ENCODE data around the gene CAMTA1. TPM values are rescaled to one million over a fixed set of nuclear protein-coding genes. Genes with fewer than 3 reads are reported as not detected.

The CAMTA1 gene
- polyA plus RNA-seq, 3 donors from 2014 or later = 52.7 to 89.0 (median 71.0) TPM

DNA sequence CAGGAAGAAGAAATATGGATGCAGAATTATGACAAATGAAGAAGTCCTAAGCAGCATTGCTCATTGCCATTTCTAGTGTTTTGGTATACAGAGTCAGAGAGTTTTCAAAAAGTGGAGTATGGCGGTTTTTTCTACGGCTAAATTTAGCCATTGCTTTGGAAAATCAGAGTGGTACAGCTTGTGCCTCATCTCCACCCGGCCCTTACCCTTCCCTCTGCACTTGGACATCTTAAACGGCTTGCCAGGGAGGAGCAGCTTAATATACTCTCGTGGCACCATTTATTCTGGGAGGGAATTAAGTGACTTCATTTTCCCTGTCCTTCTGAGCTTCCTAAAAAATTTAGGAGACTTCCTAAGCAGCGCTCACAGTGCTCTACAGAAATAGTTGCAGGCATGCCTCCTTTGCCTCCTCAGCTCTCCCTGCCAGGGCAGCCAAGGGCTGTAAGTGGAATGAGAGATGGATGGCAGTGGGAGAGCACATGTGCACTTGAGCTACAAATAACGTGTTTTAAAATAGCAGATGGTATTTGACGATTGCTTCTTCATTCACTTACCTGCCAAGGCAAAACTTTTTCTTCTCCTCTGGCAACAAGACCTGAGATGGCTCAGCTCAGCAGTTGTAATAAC is 934.3 kb downstream of the CAMTA1 start:
- no peak overlapping the region for H3K27ac Mint-ChIP-seq
- no peak for DNase-seq
- no peaks in the 10 kb centered on the region for H3K9me3 Mint-ChIP-seq
- H3K4me3 Mint-ChIP-seq = no peak overlapping the region
- H3K4me1 Mint-ChIP-seq = no peaks in the 10 kb centered on the region
- no peaks in the 10 kb centered on the region for H3K36me3 Mint-ChIP-seq
- H3K27me3 Mint-ChIP-seq (ENCODE audit: low read depth in 3 of 3) = peaks cover 2 to 9% (median 3%) of the 10 kb centered on the region in 3 donors

DNA sequence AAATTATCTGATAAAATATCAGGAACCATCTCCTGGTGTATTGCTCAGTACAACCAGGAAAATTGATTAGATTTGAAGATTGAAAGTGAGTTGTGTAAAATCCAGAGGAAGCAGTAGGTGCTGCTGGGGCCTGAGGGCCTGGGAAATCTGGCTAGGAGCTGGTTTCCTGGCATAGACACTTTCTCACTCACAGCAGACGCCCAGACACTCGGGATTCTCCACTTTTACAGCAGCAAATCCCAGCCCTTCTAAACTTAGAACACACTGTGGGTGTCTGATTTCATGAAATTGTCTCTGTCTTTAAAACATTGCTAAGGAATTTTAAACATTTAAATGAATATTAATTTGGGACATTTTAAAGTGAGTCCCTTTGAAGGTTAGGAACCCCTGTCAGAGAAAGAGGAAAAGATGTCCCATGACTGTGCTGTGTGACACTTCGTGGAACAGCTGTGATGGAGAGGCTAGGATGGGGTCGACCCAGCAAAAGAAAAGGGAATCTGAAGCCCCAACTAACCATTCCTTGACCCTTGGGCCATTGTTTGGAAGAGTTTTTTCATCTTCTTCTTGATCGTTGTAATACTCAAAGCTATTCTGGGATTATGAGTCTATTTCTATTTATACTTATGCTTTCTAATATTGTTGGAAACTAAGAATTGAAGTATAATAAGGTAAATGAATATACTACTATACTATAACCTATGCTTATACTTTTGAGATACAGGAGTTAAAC is 936.9 kb downstream of the CAMTA1 start:
- no peak overlapping the region for H3K27ac Mint-ChIP-seq
- H3K27me3 Mint-ChIP-seq (ENCODE audit: low read depth in 3 of 3) = peaks cover 2 to 13% (median 5%) of the 10 kb centered on the region in 3 donors
- H3K4me1 Mint-ChIP-seq = no peaks in the 10 kb centered on the region
- H3K9me3 Mint-ChIP-seq = no peaks in the 10 kb centered on the region
- DNase-seq = no peak
- no peaks in the 10 kb centered on the region for H3K36me3 Mint-ChIP-seq
- H3K4me3 Mint-ChIP-seq = no peak overlapping the region

DNA sequence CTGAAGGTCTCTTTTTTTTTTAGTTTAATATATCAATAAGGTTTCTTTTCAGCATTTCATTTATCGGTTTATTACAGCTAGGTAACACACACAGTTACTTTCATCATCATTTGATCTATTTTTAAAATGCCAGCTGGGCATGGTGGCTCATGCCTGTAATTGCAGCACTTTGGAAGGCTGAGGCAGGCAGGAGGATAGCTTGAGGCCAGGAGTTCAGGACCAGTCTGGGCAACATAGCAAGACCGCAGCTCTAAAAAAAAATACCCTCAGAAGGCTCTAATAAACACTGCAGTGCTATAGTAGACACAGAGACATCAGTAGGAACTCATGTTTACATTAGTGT is 937.4 kb downstream of the CAMTA1 start:
- Mint-ChIP-seq H3K27ac (no peak overlapping the region), H3K9me3 (no peaks in the 10 kb centered on the region), H3K36me3 (no peaks in the 10 kb centered on the region), H3K4me3 (no peak overlapping the region), H3K4me1 (no peaks in the 10 kb centered on the region), H3K27me3 (ENCODE audit: low read depth in 3 of 3) (peaks cover 2 to 13% (median 5%) of the 10 kb centered on the region in 3 donors)
- no peak for DNase-seq

DNA sequence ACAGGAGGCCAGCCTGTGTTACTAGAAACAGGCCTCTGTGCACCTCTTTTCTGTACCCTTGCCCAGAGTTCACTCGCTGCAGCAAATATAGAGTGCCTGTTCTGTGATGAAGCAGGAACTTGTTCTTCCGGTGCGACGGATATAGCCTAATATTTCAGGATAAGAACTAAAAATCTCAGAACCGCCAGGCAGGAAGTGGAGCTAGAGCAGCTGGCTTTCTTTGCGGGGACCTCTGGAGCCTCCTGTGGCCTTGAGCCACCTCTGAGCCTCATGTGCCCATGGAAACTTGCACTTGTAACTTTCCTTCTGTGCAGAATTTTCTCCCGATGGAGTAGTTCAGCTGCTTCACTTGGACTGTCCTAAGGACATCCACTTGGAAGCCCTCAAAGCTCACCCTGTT is 941.4 kb downstream of the CAMTA1 start:
- no peak for DNase-seq
- Mint-ChIP-seq H3K4me1 (no peaks in the 10 kb centered on the region), H3K27ac (no peak overlapping the region), H3K4me3 (no peak overlapping the region), H3K27me3 (ENCODE audit: low read depth in 3 of 3) (peaks cover 4 to 7% (median 5%) of the 10 kb centered on the region in 3 donors), H3K36me3 (no peaks in the 10 kb centered on the region), H3K9me3 (no peaks in the 10 kb centered on the region)

DNA sequence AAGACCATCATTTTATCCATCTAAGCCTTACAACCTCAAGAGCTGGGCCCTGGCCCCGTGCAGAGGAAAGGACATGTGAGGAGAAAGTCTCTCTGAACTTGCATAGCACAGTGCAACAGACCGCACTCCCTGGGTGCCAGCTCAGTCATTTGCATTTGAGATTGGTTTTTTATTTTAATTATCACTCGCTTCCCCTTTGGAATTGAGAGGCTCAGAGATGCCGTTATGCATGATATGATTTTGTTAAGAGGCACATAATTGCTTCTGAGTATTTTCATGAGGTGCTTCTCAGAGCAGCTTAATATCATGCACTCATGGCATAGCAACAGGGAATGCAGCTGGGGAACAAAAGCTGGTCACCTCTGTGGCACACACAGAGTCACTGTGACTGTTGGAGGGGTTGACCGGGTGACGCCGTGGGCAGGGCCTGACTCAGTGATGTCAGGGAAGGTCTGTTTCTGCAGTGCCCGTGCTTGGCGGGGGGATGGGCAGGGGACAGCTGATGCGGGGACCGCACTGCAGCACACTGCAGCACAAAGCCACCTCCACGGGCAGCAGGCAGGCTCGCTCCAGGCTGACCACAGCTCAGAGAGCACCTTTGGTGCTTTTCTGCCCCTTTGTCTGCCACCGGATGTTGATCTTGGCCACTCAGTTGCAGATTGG is 942.7 kb downstream of the CAMTA1 start:
- no peak overlapping the region for H3K27ac Mint-ChIP-seq

DNA sequence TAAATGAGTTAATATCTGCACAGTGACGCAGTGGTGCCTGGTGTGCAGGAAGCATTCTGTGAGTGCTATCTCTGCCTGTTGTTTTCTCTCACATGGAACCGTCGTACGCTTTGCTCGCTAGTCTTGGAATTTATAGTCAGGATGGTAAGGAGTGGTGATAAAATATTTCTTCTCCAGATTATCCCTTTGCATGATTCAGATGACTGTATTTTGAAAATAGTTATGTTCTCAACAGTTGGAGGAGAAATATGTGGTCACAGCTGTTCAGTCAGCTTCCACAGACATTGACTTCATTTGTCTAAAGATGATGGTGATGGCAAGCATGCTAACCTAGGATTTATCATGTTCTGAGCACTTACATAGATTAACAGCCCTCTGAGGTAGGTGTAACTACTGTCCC is 944.5 kb downstream of the CAMTA1 start:
- peaks cover 3 to 9% (median 5%) of the 10 kb centered on the region in 3 donors for H3K27me3 Mint-ChIP-seq (ENCODE audit: low read depth in 3 of 3)
- H3K27ac Mint-ChIP-seq = no peak overlapping the region
- H3K4me1 Mint-ChIP-seq = no peaks in the 10 kb centered on the region
- no peak for DNase-seq
- no peaks in the 10 kb centered on the region for H3K9me3 Mint-ChIP-seq
- H3K4me3 Mint-ChIP-seq = no peak overlapping the region
- no peaks in the 10 kb centered on the region for H3K36me3 Mint-ChIP-seq

More for the DNA sequence above, 942.7 kb downstream of the CAMTA1 start:
- peaks cover 3 to 7% (median 5%) of the 10 kb centered on the region in 3 donors for H3K27me3 Mint-ChIP-seq (ENCODE audit: low read depth in 3 of 3)
- no peak for DNase-seq
- H3K9me3 Mint-ChIP-seq = no peaks in the 10 kb centered on the region
- H3K4me3 Mint-ChIP-seq = no peak overlapping the region
- no peaks in the 10 kb centered on the region for H3K4me1 Mint-ChIP-seq
- no peaks in the 10 kb centered on the region for H3K36me3 Mint-ChIP-seq

DNA sequence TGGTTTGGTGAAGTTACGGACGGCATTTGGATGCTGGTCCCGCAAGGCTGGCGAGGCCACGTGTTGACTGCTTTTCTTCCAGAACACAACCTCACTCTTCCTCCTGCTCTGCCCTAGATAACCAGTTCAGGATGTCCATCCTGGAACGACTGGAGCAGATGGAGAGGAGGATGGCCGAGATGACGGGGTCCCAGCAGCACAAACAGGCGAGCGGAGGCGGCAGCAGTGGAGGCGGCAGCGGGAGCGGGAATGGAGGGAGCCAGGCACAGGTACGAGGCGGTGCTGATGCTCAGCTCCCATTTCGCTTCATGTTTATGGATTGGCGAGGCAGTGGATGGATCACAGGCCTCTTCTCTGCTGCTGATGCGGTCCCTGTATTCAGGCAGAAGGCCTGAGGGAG is 947.1 kb downstream of the CAMTA1 start:
- Mint-ChIP-seq H3K27me3 (ENCODE audit: low read depth in 3 of 3) (peaks cover 5% of the 10 kb centered on the region in 3 donors), H3K27ac (no peak overlapping the region), H3K9me3 (no peaks in the 10 kb centered on the region), H3K4me3 (no peak overlapping the region), H3K4me1 (no peaks in the 10 kb centered on the region), H3K36me3 (no peaks in the 10 kb centered on the region)
- DNase-seq = no peak

DNA sequence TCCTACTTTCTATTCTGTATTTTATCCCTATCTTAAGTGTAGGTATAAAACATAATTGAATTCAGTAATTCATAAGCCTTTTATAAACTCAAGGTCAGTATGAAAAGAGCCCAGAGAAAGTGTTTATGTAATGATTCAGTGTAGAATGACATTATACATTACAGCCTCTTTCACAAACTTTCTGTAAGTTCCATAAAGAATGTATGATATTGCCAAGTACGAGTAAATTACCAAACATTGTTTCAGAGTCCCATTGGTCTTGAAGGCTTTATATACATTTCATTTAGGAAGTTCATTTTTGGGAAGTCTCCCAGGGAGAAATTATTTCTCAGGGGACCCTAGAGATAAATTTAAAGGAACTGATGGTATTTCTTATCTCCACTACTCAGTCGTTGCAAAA is 948.0 kb downstream of the CAMTA1 start:
- Mint-ChIP-seq H3K4me3 (no peak overlapping the region), H3K4me1 (no peaks in the 10 kb centered on the region), H3K36me3 (no peaks in the 10 kb centered on the region)

DNA sequence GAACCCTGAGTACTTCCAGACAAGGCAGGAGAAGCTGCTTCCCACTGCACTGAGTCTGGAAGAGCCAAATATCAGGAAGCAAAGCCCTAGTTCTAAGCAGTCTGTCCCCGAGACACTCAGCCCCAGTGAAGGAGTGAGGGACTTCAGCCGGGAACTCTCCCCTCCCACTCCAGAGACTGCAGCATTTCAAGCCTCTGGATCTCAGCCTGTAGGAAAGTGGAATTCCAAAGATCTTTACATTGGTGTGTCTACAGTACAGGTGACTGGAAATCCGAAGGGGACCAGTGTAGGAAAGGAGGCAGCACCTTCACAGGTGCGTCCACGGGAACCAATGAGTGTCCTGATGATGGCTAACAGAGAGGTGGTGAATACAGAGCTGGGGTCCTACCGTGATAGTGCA is 952.8 kb downstream of the CAMTA1 start:
- no peaks in the 10 kb centered on the region for H3K4me1 Mint-ChIP-seq
- peaks cover 2 to 4% (median 3%) of the 10 kb centered on the region in 3 donors for H3K27me3 Mint-ChIP-seq (ENCODE audit: low read depth in 3 of 3)
- no peak for DNase-seq
- no peak overlapping the region for H3K4me3 Mint-ChIP-seq
- no peaks in the 10 kb centered on the region for H3K36me3 Mint-ChIP-seq
- no peak overlapping the region for H3K27ac Mint-ChIP-seq
- no peaks in the 10 kb centered on the region for H3K9me3 Mint-ChIP-seq

More for the DNA sequence above, 948.0 kb downstream of the CAMTA1 start:
- H3K27ac Mint-ChIP-seq = no peak overlapping the region
- H3K9me3 Mint-ChIP-seq = no peaks in the 10 kb centered on the region
- no peak for DNase-seq
- peaks cover 5% of the 10 kb centered on the region in 3 donors for H3K27me3 Mint-ChIP-seq (ENCODE audit: low read depth in 3 of 3)

DNA sequence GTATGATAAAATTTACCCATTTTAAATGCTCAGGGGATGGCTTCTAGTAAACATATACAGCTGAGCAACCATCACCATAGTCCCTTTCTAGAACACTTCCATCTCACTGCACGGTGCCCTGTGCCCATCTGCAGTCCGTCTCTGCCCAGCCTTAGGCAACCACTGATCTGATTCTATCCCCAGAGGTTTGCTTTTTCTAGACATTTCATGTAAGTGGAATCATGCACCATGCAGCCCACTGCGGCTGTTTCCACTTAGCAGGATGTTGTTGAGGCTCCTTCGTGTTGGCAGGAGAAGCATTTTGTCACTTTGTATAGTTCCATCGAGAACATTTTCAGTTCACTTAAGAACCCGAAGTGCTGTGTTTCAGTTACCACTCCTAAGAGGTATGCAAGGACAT is 958.1 kb downstream of the CAMTA1 start:
- Mint-ChIP-seq H3K4me1 (no peaks in the 10 kb centered on the region), H3K9me3 (no peaks in the 10 kb centered on the region), H3K27ac (no peak overlapping the region), H3K4me3 (no peak overlapping the region), H3K36me3 (no peaks in the 10 kb centered on the region), H3K27me3 (ENCODE audit: low read depth in 3 of 3) (peaks cover 0 to 6% (median 3%) of the 10 kb centered on the region in 3 donors)
- no peak for DNase-seq

DNA sequence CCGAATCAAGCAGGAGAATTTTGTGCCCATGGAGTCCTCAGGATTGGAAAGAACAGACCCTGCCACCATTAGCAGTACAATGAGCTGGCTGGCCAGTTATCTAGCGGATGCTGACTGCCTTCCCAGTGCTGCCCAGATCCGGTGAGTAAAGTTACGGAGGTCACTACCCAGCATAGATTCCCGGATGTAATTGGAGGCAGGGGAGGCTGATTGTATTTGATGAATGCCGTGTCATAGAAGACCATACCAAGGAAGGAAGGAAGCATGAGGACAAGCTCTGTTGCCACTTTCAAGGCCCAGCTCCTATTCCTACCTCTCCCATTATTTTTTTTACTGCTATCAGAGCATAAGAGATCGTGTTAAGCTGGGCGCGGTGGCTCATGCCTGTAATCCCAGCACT is 959.6 kb downstream of the CAMTA1 start:
- H3K27me3 Mint-ChIP-seq (ENCODE audit: low read depth in 3 of 3) = peaks cover 0 to 9% (median 0%) of the 10 kb centered on the region in 3 donors
- no peak overlapping the region for H3K4me3 Mint-ChIP-seq
- DNase-seq = no peak
- no peak overlapping the region for H3K27ac Mint-ChIP-seq
- H3K36me3 Mint-ChIP-seq = no peaks in the 10 kb centered on the region
- H3K4me1 Mint-ChIP-seq = no peaks in the 10 kb centered on the region
- no peaks in the 10 kb centered on the region for H3K9me3 Mint-ChIP-seq

DNA sequence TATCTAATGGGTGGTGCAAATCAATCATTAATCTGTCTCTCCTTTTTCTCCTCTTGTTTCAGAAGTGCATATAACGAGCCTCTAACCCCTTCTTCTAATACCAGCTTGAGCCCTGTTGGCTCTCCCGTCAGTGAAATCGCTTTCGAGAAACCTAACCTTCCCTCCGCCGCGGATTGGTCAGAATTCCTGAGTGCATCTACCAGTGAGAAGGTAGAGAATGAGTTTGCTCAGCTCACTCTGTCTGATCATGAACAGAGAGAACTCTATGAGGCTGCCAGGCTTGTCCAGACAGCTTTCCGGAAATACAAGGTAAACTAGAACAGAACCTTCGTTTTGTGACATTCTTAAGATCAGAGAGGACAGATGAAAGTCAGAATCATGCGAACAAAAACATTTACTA is 960.5 kb downstream of the CAMTA1 start:
- Mint-ChIP-seq H3K36me3 (no peaks in the 10 kb centered on the region), H3K4me3 (no peak overlapping the region), H3K27ac (no peak overlapping the region), H3K4me1 (no peaks in the 10 kb centered on the region), H3K27me3 (ENCODE audit: low read depth in 3 of 3) (peaks cover 0 to 9% (median 0%) of the 10 kb centered on the region in 3 donors), H3K9me3 (no peaks in the 10 kb centered on the region)
- DNase-seq = no peak

DNA sequence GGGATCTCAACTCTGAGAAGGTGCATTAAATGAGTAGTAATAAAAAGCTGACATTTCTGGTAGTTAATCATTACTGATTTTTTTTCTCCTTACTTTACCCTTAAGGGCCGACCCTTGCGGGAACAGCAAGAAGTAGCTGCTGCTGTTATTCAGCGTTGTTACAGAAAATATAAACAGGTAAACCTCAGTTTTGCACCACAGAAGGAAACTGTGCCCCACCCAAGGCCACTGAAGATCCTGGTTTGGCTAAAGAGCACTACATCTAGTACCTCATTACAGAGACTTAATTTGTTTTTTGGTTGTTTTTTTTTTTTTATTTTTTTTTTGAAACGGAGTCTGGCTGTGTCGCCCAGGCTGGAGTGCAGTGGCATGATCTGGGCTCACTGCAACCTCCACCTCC is 962.4 kb downstream of the CAMTA1 start:
- H3K4me3 Mint-ChIP-seq = no peak overlapping the region
- H3K27me3 Mint-ChIP-seq (ENCODE audit: low read depth in 3 of 3) = peaks cover 0 to 14% (median 0%) of the 10 kb centered on the region in 3 donors
- H3K9me3 Mint-ChIP-seq = no peaks in the 10 kb centered on the region

DNA sequence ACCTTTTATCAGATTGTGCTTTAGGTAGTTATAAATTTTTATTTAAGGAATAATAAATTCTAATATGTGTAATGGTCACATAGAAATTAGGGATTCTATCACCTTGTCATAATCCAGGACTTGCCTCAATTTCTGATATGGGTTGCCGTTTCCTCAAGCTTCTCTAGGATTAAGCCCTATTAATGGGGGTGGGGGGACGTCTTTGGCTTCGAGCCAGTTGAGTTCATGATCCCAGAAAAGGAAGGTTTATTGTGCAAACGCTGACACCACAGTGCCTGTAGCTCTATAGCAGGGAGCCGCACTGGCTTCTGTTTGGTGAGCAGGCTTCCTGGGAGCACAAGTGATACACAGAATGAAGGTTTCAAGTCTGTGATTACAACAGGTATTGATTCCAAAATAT is 963.9 kb downstream of the CAMTA1 start:
- no peak overlapping the region for H3K4me3 Mint-ChIP-seq
- H3K36me3 Mint-ChIP-seq = no peaks in the 10 kb centered on the region
- no peak for DNase-seq
- peaks cover 0 to 21% (median 0%) of the 10 kb centered on the region in 3 donors for H3K27me3 Mint-ChIP-seq (ENCODE audit: low read depth in 3 of 3)
- H3K9me3 Mint-ChIP-seq = no peaks in the 10 kb centered on the region
- peaks cover 16 to 17% of the 10 kb centered on the region in 2 donors for H3K4me1 Mint-ChIP-seq
- H3K27ac Mint-ChIP-seq = no peak overlapping the region

More for the DNA sequence above, 962.4 kb downstream of the CAMTA1 start:
- Mint-ChIP-seq H3K4me1 (peaks cover 1 to 3% of the 10 kb centered on the region in 2 donors), H3K36me3 (no peaks in the 10 kb centered on the region), H3K27ac (no peak overlapping the region)
- DNase-seq = no peak

All from immature natural killer cell (primary cell).